ENCODE data around the gene NUP93.
"Not testable (repeated sequence)": the region's sequence is repeated elsewhere in the genome, so short reads cannot be mapped to it uniquely, and the experiment has no call there.

NUP93 gene

GRCh38 chr16:56795011-56795410 lies 65.1 kb downstream of the NUP93 start:
- Histone ChIP-seq H3K4me3 (ENCODE audit: control insufficient read depth in 1 of 7, extremely low read depth in 1 of 7, insufficient read depth in 4 of 7, low read depth in 2 of 7, low read length in 6 of 7) (no peak overlapping the region), H3K27ac (ENCODE audit: insufficient read depth in 1 of 2, low read depth in 1 of 2, low read length in 2 of 2, poor library complexity in 1 of 2, severe bottlenecking in 2 of 2) (no peak overlapping the region), H3K36me3 (ENCODE audit: control insufficient read depth in 4 of 4, insufficient read depth in 4 of 4, low read length in 3 of 4) (peaks cover 0 to 11% (median 2%) of the 10 kb centered on the region in 4 experiments), H3K9me3 (ENCODE audit: control extremely low read depth in 1 of 5, control insufficient read depth in 4 of 5, insufficient read depth in 2 of 5, low read depth in 1 of 5, low read length in 4 of 5) (no peaks in the 10 kb centered on the region), H3K4me1 (ENCODE audit: control extremely low read depth in 1 of 4, control insufficient read depth in 4 of 4, insufficient read depth in 4 of 4, low read length in 3 of 4) (peaks cover 0 to 6% (median 2%) of the 10 kb centered on the region in 4 experiments), H3K27me3 (replicated peaks in 2 of 5; ENCODE audit: control insufficient read depth in 4 of 5, insufficient read depth in 5 of 5, low read length in 4 of 5) (no peaks in the 10 kb centered on the region)
- no peak for DNase-seq
- ChIA-PET CTCF (interaction anchor here (1.0 to 2.2 kb wide), 4 partner anchors 9 to 33 kb away, joined by 3 to 5 read pairs (median 4); no protein-coding TSS in a partner anchor), POLR2A (no interaction called here)
- no CpG with 5 or more reads among the region's 3 CpGs for WGBS (ENCODE audit: insufficient coverage)

- H3K4me3 ChIP-seq (ENCODE audit: control insufficient read depth in 1 of 7, extremely low read depth in 1 of 7, insufficient read depth in 4 of 7, low read depth in 2 of 7, low read length in 6 of 7); H3K27me3 ChIP-seq (replicated peaks in 2 of 5; ENCODE audit: control insufficient read depth in 4 of 5, insufficient read depth in 5 of 5, low read length in 4 of 5); H3K4me1 ChIP-seq (ENCODE audit: control extremely low read depth in 1 of 4, control insufficient read depth in 4 of 4, insufficient read depth in 4 of 4, low read length in 3 of 4); DNase-seq; POLR2A ChIA-PET; H3K27ac ChIP-seq (ENCODE audit: insufficient read depth in 1 of 2, low read depth in 1 of 2, low read length in 2 of 2, poor library complexity in 1 of 2, severe bottlenecking in 2 of 2); H3K9me3 ChIP-seq (ENCODE audit: control extremely low read depth in 1 of 5, control insufficient read depth in 4 of 5, insufficient read depth in 2 of 5, low read depth in 1 of 5, low read length in 4 of 5): not testable (repeated sequence)
- peaks cover 0 to 17% (median 3%) of the 10 kb centered on the region in 4 experiments for H3K36me3 ChIP-seq (ENCODE audit: control insufficient read depth in 4 of 4, insufficient read depth in 4 of 4, low read length in 3 of 4)
- CTCF ChIA-PET, result interaction anchor here (0.9 to 2.6 kb wide), 3 partner anchors 7 to 20 kb away, joined by 3 to 10 read pairs (median 3); no protein-coding TSS in a partner anchor
- WGBS (ENCODE audit: insufficient coverage), result 100% methylated on average over 1 of the region's 2 CpGs
These were observed 67.1 kb downstream of the NUP93 start for GRCh38 chr16:56797038-56797437.

DNA sequence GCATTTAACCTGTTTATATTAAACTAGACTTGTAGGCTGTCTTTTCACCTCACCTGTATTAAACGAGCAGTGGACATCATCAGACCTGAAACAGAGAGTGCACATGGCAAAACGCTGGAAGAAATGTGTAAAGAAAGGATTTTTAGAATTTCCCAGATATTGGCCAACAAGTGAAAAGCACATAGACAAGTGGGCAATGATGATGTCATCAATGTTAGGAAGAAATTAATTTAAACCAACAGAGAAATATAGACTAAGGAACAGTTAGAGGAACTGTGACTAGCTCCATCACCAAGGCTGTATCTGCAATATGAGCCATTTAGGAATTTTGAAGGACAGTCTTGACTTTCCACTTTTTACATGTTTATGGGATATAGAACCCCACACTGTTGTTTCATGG lies 67.9 kb downstream of the NUP93 start:
- no peaks in the 10 kb centered on the region for H3K9me3 ChIP-seq (ENCODE audit: control extremely low read depth in 1 of 5, control insufficient read depth in 4 of 5, insufficient read depth in 2 of 5, low read depth in 1 of 5, low read length in 4 of 5)

GRCh38 chr16:56798955-56799354 lies 69.0 kb downstream of the NUP93 start:
- no peak for DNase-seq
- POLR2A ChIA-PET, result no interaction called here
- H3K4me1 ChIP-seq (ENCODE audit: control extremely low read depth in 1 of 4, control insufficient read depth in 4 of 4, insufficient read depth in 4 of 4, low read length in 3 of 4), result no peaks in the 10 kb centered on the region
- H3K4me3 ChIP-seq (ENCODE audit: control insufficient read depth in 1 of 7, extremely low read depth in 1 of 7, insufficient read depth in 4 of 7, low read depth in 2 of 7, low read length in 6 of 7), result no peak overlapping the region
- CTCF ChIA-PET, result interaction anchor here (0.7 to 2.6 kb wide), 3 partner anchors 8 to 12 kb away, joined by 3 to 10 read pairs (median 5); no protein-coding TSS in a partner anchor
- H3K27ac ChIP-seq (ENCODE audit: insufficient read depth in 1 of 2, low read depth in 1 of 2, low read length in 2 of 2, poor library complexity in 1 of 2, severe bottlenecking in 2 of 2), result no peak overlapping the region
- peaks cover 0 to 17% (median 5%) of the 10 kb centered on the region in 4 experiments for H3K36me3 ChIP-seq (ENCODE audit: control insufficient read depth in 4 of 4, insufficient read depth in 4 of 4, low read length in 3 of 4)
- H3K27me3 ChIP-seq (replicated peaks in 2 of 5; ENCODE audit: control insufficient read depth in 4 of 5, insufficient read depth in 5 of 5, low read length in 4 of 5), result no peaks in the 10 kb centered on the region
- whole genome bisulfite sequencing (ENCODE audit: insufficient coverage), result 100% methylated on average over 3 of the region's 3 CpGs
- H3K9me3 ChIP-seq (ENCODE audit: control extremely low read depth in 1 of 5, control insufficient read depth in 4 of 5, insufficient read depth in 2 of 5, low read depth in 1 of 5, low read length in 4 of 5), result no peaks in the 10 kb centered on the region

More for the DNA sequence above, 67.9 kb downstream of the NUP93 start:
- H3K27me3 ChIP-seq (replicated peaks in 2 of 5; ENCODE audit: control insufficient read depth in 4 of 5, insufficient read depth in 5 of 5, low read length in 4 of 5), result no peaks in the 10 kb centered on the region
- peaks cover 0 to 17% (median 3%) of the 10 kb centered on the region in 4 experiments for H3K36me3 ChIP-seq (ENCODE audit: control insufficient read depth in 4 of 4, insufficient read depth in 4 of 4, low read length in 3 of 4)
- ChIA-PET CTCF (interaction anchor here (2.6 kb wide), 1 partner anchor 8 kb away, joined by 10 read pairs; no protein-coding TSS in a partner anchor), POLR2A (no interaction called here)
- H3K27ac ChIP-seq (ENCODE audit: insufficient read depth in 1 of 2, low read depth in 1 of 2, low read length in 2 of 2, poor library complexity in 1 of 2, severe bottlenecking in 2 of 2), result no peak overlapping the region
- WGBS (ENCODE audit: insufficient coverage), result no CpG with 5 or more reads among the region's 2 CpGs
- H3K4me1 ChIP-seq (ENCODE audit: control extremely low read depth in 1 of 4, control insufficient read depth in 4 of 4, insufficient read depth in 4 of 4, low read length in 3 of 4), result peaks cover 0 to 6% (median 2%) of the 10 kb centered on the region in 4 experiments
- no peak for DNase-seq
- H3K4me3 ChIP-seq (ENCODE audit: control insufficient read depth in 1 of 7, extremely low read depth in 1 of 7, insufficient read depth in 4 of 7, low read depth in 2 of 7, low read length in 6 of 7), result no peak overlapping the region

DNA sequence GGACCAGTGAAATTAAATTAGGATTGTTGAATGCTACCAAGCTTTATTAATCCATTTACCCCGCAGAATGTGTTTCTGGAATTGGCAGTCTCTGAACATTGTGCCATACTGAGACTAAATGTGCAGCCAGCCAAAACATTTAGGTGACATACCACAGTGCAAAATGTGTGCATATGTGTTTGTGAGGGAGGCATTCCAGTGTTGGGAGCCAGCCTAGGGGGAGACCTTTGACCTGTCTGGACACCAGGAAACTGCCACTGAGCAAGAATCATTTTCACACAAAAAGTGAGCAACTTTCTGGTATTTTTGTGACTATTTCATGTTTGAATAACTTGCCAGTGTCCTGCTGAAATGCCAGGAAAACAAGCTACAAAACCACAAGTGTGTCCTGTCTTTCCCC lies 70.4 kb downstream of the NUP93 start:
- ChIA-PET CTCF (interaction anchor here (0.8 to 4.8 kb wide), 2 partner anchors 7 to 14 kb away, joined by 3 to 26 read pairs; no protein-coding TSS in a partner anchor), POLR2A (no interaction called here)
- no peak for DNase-seq
- H3K4me1 ChIP-seq (ENCODE audit: control extremely low read depth in 1 of 4, control insufficient read depth in 4 of 4, insufficient read depth in 4 of 4, low read length in 3 of 4), result no peaks in the 10 kb centered on the region
- H3K27ac ChIP-seq (ENCODE audit: insufficient read depth in 1 of 2, low read depth in 1 of 2, low read length in 2 of 2, poor library complexity in 1 of 2, severe bottlenecking in 2 of 2), result no peak overlapping the region
- H3K36me3 ChIP-seq (ENCODE audit: control insufficient read depth in 4 of 4, insufficient read depth in 4 of 4, low read length in 3 of 4), result peaks cover 0 to 20% (median 9%) of the 10 kb centered on the region in 4 experiments
- no CpG with 5 or more reads among the region's 1 CpG for WGBS (ENCODE audit: insufficient coverage)
- H3K27me3 ChIP-seq (replicated peaks in 2 of 5; ENCODE audit: control insufficient read depth in 4 of 5, insufficient read depth in 5 of 5, low read length in 4 of 5), result no peaks in the 10 kb centered on the region
- no peaks in the 10 kb centered on the region for H3K9me3 ChIP-seq (ENCODE audit: control extremely low read depth in 1 of 5, control insufficient read depth in 4 of 5, insufficient read depth in 2 of 5, low read depth in 1 of 5, low read length in 4 of 5)
- no peak overlapping the region for H3K4me3 ChIP-seq (ENCODE audit: control insufficient read depth in 1 of 7, extremely low read depth in 1 of 7, insufficient read depth in 4 of 7, low read depth in 2 of 7, low read length in 6 of 7)

GRCh38 chr16:56801762-56802161 lies 71.8 kb downstream of the NUP93 start:
- H3K27ac ChIP-seq (ENCODE audit: insufficient read depth in 1 of 2, low read depth in 1 of 2, low read length in 2 of 2, poor library complexity in 1 of 2, severe bottlenecking in 2 of 2), result no peak overlapping the region
- CTCF ChIA-PET, result interaction anchor here (1.3 to 4.8 kb wide), 2 partner anchors 9 to 15 kb away, joined by 3 to 26 read pairs; no protein-coding TSS in a partner anchor
- DNase-seq, result no peak
- no peaks in the 10 kb centered on the region for H3K9me3 ChIP-seq (ENCODE audit: control extremely low read depth in 1 of 5, control insufficient read depth in 4 of 5, insufficient read depth in 2 of 5, low read depth in 1 of 5, low read length in 4 of 5)
- peaks cover 10 to 31% (median 18%) of the 10 kb centered on the region in 4 experiments for H3K36me3 ChIP-seq (ENCODE audit: control insufficient read depth in 4 of 4, insufficient read depth in 4 of 4, low read length in 3 of 4)
- no peaks in the 10 kb centered on the region for H3K4me1 ChIP-seq (ENCODE audit: control extremely low read depth in 1 of 4, control insufficient read depth in 4 of 4, insufficient read depth in 4 of 4, low read length in 3 of 4)
- H3K27me3 ChIP-seq (replicated peaks in 2 of 5; ENCODE audit: control insufficient read depth in 4 of 5, insufficient read depth in 5 of 5, low read length in 4 of 5), result no peaks in the 10 kb centered on the region
- POLR2A ChIA-PET, result no interaction called here
- 93% methylated on average over 3 of the region's 3 CpGs for WGBS (ENCODE audit: insufficient coverage)
- no peak overlapping the region for H3K4me3 ChIP-seq (ENCODE audit: control insufficient read depth in 1 of 7, extremely low read depth in 1 of 7, insufficient read depth in 4 of 7, low read depth in 2 of 7, low read length in 6 of 7)

- no peaks in the 10 kb centered on the region for H3K27me3 ChIP-seq (replicated peaks in 2 of 5; ENCODE audit: control insufficient read depth in 4 of 5, insufficient read depth in 5 of 5, low read length in 4 of 5)
- ChIA-PET CTCF (interaction anchor here (1.0 to 1.4 kb wide), 3 partner anchors 8 to 26 kb away, joined by 3 read pairs; no protein-coding TSS in a partner anchor), POLR2A (no interaction called here)
- no peaks in the 10 kb centered on the region for H3K9me3 ChIP-seq (ENCODE audit: control extremely low read depth in 1 of 5, control insufficient read depth in 4 of 5, insufficient read depth in 2 of 5, low read depth in 1 of 5, low read length in 4 of 5)
- 100% methylated on average over 3 of the region's 3 CpGs for WGBS (ENCODE audit: insufficient coverage)
- no peaks in the 10 kb centered on the region for H3K4me1 ChIP-seq (ENCODE audit: control extremely low read depth in 1 of 4, control insufficient read depth in 4 of 4, insufficient read depth in 4 of 4, low read length in 3 of 4)
- H3K4me3 ChIP-seq (ENCODE audit: control insufficient read depth in 1 of 7, extremely low read depth in 1 of 7, insufficient read depth in 4 of 7, low read depth in 2 of 7, low read length in 6 of 7), result no peak overlapping the region
- no peak overlapping the region for H3K27ac ChIP-seq (ENCODE audit: insufficient read depth in 1 of 2, low read depth in 1 of 2, low read length in 2 of 2, poor library complexity in 1 of 2, severe bottlenecking in 2 of 2)
- no peak for DNase-seq
- H3K36me3 ChIP-seq (ENCODE audit: control insufficient read depth in 4 of 4, insufficient read depth in 4 of 4, low read length in 3 of 4), result peaks cover 12 to 24% (median 22%) of the 10 kb centered on the region in 4 experiments
These were observed 77.2 kb downstream of the NUP93 start for GRCh38 chr16:56807011-56807675.

Measured in common myeloid progenitor, CD34-positive (primary cell).